OCI-LY1 (cell line): ENCODE measurements around the gene SLC24A3.

Experiments used
- EZH2 ChIP-seq: fragments of 200-600 bp; sonication (generic), shearing (Covaris generic); IDR thresholded peaks from 2 replicates; pipeline ENCODE4 v1.8.0; 2017; ENCODE audit warnings: borderline replicate concordance, mixed run types, mild to moderate bottlenecking, antibody characterized with exemption, low read length, moderate library complexity, mixed read lengths
- TF ChIP-seq, protein P1 (sequence below): fragments of 200-600 bp; sonication (generic), shearing (Covaris generic); IDR thresholded peaks from 2 replicates; pipeline ENCODE4 v1.5.1; 2017; ENCODE audit warnings: mild to moderate bottlenecking, antibody characterized with exemption, low read length, moderate library complexity, mixed read lengths

DNA sequence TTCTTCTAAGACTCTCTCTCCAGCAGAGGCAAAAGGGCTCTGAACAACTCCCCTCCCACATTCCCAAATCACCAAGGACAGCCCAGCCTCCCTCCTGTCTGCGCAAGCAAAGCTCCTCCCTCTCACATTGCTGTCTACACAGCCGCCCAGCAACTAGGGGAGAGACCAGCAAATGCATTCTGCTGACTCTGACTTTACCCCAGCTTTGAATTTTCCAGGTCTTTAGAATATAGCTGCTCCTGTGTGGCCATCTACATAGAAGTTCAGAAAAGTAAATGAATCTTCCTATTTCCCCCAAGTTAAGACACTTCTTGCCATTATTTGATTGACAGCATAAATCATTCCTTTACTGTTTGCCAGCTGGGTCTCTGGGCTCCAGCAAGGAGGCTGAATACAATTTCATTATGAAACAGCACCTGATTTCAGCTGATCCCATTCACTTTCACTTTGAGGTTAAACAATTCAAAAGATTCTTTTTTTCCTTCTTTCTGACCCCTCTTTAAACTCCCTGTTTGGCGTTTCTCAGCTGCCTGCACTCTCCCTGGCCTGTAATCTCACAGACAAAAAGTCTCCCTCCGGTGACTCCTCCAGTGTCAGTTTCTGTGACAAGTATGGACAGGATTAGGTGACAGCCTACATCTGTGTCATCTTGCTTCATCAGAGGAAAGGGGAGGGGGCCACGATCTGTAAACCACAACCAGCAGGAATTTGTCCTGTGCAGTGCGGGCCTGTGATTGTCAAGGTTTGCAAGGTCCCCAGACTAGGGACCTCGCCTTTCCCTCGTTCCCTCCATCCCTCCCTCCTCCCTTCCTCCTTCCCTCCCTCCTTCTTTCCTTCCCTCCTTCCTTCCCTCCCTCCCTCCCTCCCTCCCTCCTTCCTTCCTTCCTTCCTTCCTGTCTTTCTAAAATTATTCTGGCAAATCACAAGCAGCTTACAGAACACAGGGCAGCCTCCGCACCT is 340.1 kb downstream of the SLC24A3 start:
- TF ChIP-seq, protein P1, sequence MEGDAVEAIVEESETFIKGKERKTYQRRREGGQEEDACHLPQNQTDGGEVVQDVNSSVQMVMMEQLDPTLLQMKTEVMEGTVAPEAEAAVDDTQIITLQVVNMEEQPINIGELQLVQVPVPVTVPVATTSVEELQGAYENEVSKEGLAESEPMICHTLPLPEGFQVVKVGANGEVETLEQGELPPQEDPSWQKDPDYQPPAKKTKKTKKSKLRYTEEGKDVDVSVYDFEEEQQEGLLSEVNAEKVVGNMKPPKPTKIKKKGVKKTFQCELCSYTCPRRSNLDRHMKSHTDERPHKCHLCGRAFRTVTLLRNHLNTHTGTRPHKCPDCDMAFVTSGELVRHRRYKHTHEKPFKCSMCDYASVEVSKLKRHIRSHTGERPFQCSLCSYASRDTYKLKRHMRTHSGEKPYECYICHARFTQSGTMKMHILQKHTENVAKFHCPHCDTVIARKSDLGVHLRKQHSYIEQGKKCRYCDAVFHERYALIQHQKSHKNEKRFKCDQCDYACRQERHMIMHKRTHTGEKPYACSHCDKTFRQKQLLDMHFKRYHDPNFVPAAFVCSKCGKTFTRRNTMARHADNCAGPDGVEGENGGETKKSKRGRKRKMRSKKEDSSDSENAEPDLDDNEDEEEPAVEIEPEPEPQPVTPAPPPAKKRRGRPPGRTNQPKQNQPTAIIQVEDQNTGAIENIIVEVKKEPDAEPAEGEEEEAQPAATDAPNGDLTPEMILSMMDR = no peak
- TF ChIP-seq EZH2 = no peak
